ENCODE data around the gene GFRA1. TPM values are rescaled to one million over a fixed set of nuclear protein-coding genes. Genes with fewer than 3 reads are reported as not detected.

The GFRA1 gene
- total RNA-seq, 1 experiment from 2014 or later, result 0.30 TPM

DNA sequence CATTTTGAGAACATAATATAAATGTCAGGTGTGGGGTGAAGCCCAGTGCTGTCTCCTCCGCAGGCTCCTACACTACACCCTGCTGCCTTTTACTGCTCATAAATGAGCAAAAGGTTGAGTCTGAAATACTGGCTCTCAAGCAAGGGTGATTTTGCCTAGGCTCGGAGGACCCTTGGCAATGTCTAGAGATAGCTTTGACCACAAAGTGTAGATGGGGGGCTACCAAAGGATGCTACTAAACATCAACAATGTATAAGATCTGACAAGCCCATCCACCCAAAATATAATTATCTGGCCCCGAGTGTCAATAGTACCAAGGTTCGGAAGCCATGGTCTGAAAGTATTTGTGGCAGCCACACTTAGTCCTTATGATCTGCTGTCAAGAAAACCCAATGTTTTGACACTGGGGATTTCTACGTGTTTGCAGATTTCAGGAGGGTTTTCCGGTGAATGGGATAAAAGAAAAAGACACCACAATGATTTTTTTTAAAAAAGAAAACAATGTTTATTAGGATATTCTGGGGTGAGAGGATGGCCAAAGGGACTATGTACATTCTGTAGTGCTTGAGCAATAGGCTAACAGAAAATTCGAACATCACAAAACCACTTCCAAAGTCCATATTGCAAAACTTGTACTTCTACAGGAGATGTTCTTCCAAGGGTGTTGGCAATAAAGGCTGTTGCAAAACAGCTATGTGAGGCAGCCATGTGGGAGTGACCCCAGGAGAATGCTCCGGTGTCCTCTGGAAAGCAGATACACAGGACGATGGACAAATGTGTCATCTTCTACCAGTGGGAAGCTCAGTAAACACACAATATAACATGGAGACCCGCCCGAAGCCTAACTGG lies 216.3 kb downstream of the GFRA1 start:
- Histone ChIP-seq H3K9me3 (ENCODE audit: control insufficient read depth in 1 of 2, insufficient read depth in 1 of 2, low read depth in 1 of 2, low read length in 2 of 2) (no peaks in the 10 kb centered on the region), H3K27ac (ENCODE audit: low read depth, low read length) (no peak overlapping the region), H3K9me2 (ENCODE audit: insufficient read depth) (no peaks in the 10 kb centered on the region), H3K4me2 (ENCODE audit: low read length) (no peak overlapping the region), H4K20me1 (ENCODE audit: insufficient read depth) (no peaks in the 10 kb centered on the region), H3K27me3 (ENCODE audit: insufficient read depth, low read length) (peaks cover 65% of the 10 kb centered on the region), H3K9ac (ENCODE audit: low read length) (no peak overlapping the region), H3K36me3 (ENCODE audit: control insufficient read depth in 1 of 2, insufficient read depth in 2 of 2, low read length in 2 of 2) (no peaks in the 10 kb centered on the region), H2AFZ (ENCODE audit: low read depth, low read length, poor library complexity, severe bottlenecking) (no peak overlapping the region), H3K79me2 (ENCODE audit: insufficient read depth, low read length) (no peaks in the 10 kb centered on the region), H3K4me3 (replicated peaks in 1 of 2; ENCODE audit: low read depth in 1 of 2, low read length in 2 of 2) (no peak overlapping the region), H3K4me1 (ENCODE audit: control insufficient read depth in 1 of 2, insufficient read depth in 2 of 2, low read length in 2 of 2) (no peaks in the 10 kb centered on the region)
- BruUV-seq (replicated peaks), result no TSS peak
- ATAC-seq, result no peak
- ChIA-PET CTCF (no interaction called here), RAD21 (ENCODE audit: low non-redundant PET in 1 of 2, low total read pairs in 2 of 2, uncharacterized antibody in 2 of 2, unreplicated experiment in 2 of 2) (no interaction called here), POLR2A (no interaction called here)
- intact Hi-C loops (cut with micrococcal nuclease), result no loop called here
- TF ChIP-seq POLR2A (IDR thresholded peaks at IDR 0.05; ENCODE audit: borderline replicate concordance, extremely low read depth, insufficient read depth, insufficient read length), result no peak
- TF ChIP-seq REST (IDR thresholded peaks at IDR 0.05; ENCODE audit: low read depth), result no peak
- TF ChIP-seq ZFX (IDR thresholded peaks at IDR 0.05), result no peak
- no peak for DNase-seq (ENCODE audit: low read depth, low spot score)

- no peaks in the 10 kb centered on the region for H3K79me2 ChIP-seq (ENCODE audit: insufficient read depth, low read length)
- no peaks in the 10 kb centered on the region for H3K4me1 ChIP-seq (ENCODE audit: control insufficient read depth in 1 of 2, insufficient read depth in 2 of 2, low read length in 2 of 2)
- H4K20me1 ChIP-seq (ENCODE audit: insufficient read depth), result no peaks in the 10 kb centered on the region
- no TSS peak for BruUV-seq (replicated peaks)
- peaks cover 58% of the 10 kb centered on the region for H3K27me3 ChIP-seq (ENCODE audit: insufficient read depth, low read length)
- H3K9me3 ChIP-seq (ENCODE audit: control insufficient read depth in 1 of 2, insufficient read depth in 1 of 2, low read depth in 1 of 2, low read length in 2 of 2), result no peaks in the 10 kb centered on the region
- POLR2A ChIA-PET, result no interaction called here
- CTCF ChIA-PET, result no interaction called here
- RAD21 ChIA-PET (ENCODE audit: low non-redundant PET in 1 of 2, low total read pairs in 2 of 2, uncharacterized antibody in 2 of 2, unreplicated experiment in 2 of 2), result no interaction called here
- no peak overlapping the region for H3K4me3 ChIP-seq (replicated peaks in 1 of 2; ENCODE audit: low read depth in 1 of 2, low read length in 2 of 2)
- no peak for TF ChIP-seq ELF1 (IDR thresholded peaks at IDR 0.05; ENCODE audit: borderline replicate concordance, low read depth)
- no peak for TF ChIP-seq SIN3A (IDR thresholded peaks at IDR 0.05; ENCODE audit: low read depth)
- no peak overlapping the region for H3K27ac ChIP-seq (ENCODE audit: low read depth, low read length)
- H3K9ac ChIP-seq (ENCODE audit: low read length), result no peak overlapping the region
- H2AFZ ChIP-seq (ENCODE audit: low read depth, low read length, poor library complexity, severe bottlenecking), result no peak overlapping the region
- ATAC-seq (no peak), DNase-seq (ENCODE audit: low read depth, low spot score) (no peak)
- H3K9me2 ChIP-seq (ENCODE audit: insufficient read depth), result no peaks in the 10 kb centered on the region
- no peak overlapping the region for H3K4me2 ChIP-seq (ENCODE audit: low read length)
- intact Hi-C loops (cut with micrococcal nuclease), result no loop called here
- no peaks in the 10 kb centered on the region for H3K36me3 ChIP-seq (ENCODE audit: control insufficient read depth in 1 of 2, insufficient read depth in 2 of 2, low read length in 2 of 2)
Measured at GRCh38 chr10:116055917-116056252, 217.1 kb downstream of the GFRA1 start.
